GM19099 (cell line): ENCODE results near the gene GPR18.

ENCODE experiments used
- POLR2A ChIP-seq: IDR thresholded peaks from 3 replicates; pipeline ENCODE4 v1.6.1; 2011; ENCODE audit warnings: low read depth; ENCODE audit not compliant: insufficient read length; ENCODE audit errors: extremely low read depth

The GPR18 gene, protein sequence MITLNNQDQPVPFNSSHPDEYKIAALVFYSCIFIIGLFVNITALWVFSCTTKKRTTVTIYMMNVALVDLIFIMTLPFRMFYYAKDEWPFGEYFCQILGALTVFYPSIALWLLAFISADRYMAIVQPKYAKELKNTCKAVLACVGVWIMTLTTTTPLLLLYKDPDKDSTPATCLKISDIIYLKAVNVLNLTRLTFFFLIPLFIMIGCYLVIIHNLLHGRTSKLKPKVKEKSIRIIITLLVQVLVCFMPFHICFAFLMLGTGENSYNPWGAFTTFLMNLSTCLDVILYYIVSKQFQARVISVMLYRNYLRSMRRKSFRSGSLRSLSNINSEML

GRCh38 chr13:99258210-99258860 is at the start of gene GPR18:
Gene GPR18 (minus strand): TSS chr13:99258379. CDS start chr13:99255872, 2,507 bp downstream.
- no peak for TF ChIP-seq POLR2A

DNA sequence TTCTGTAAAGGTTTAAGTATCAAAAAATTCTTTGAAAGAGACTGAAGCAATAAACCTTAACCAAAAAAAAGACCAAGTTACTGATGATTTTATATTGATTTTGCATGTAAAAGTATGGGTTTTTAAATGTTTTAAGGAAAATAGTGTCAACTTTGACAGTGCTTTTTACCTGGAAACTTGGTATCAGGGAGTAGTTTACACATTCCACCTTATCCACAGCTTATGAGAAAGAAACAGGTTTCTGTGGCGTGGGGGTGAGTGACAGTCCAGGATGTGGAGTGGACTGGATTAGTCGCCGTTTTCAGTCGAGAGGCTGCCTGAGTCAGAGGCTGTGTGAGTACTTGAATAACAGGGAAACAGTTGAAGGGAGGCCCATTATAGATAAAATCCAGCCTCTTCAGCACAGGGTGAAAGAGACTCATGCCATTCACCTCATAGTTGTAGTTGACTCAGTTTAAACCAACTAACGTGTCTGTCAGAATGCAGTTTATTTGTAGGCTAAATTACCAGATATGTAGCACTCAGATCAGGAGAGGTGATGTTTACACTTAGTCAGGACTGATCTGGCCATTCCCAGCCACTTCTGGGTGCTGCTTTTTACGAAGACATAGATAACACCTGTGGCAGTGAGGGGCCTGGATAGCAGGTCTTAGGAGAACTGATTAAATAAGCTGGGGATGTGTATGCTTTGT is 49.6 kb upstream of the GPR18 start:
- TF ChIP-seq POLR2A: no peak

DNA sequence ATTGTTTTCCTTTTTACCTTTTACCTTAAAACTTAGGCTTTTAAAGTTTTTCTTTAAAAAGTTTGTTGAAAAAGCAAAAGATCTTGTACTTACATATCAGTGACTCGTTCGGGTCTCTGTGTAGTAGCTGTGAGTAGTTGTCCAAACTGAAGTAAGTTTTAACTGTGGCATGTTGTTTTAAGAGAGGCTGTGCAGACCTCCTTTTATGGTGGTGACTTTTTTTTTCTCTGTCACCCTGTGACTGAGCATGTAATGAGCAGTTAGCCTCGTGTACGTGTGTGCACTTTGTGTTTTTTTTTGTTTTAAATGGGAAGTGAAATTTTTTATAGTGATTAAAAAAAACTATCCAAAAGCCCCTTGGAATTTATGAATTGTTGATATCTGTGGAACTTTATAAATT is 49.1 kb upstream of the GPR18 start, which contains the start of gene GPR183:
Gene GPR183 (minus strand): TSS at position 153 of the 400 bp plus-strand sequence. CDS start 11,254 bp downstream, outside the sequence.
- TF ChIP-seq POLR2A: peak; percentile 39

DNA sequence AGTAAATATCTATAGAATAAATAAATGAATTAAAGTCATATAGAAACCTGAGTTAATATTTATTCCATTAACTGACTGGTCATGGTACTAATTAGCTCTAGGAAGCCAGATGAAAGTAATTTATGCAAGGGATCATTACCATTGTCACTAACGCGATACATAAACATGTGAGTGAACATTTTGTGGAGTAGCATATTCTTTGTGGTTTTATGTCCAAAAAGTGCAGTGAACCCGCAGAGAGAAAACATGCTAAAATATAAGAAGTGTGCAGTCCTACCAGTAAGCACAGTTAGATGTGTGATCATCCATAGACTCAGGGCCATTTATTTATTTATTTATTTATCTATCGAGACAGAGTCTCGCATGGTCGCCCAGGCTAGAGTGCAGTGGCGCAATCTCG is 47.4 kb upstream of the GPR18 start:
- TF ChIP-seq POLR2A: no peak

- TF ChIP-seq POLR2A: no peak
These were observed 47.0 kb upstream of the GPR18 start for GRCh38 chr13:99305158-99305557.

DNA sequence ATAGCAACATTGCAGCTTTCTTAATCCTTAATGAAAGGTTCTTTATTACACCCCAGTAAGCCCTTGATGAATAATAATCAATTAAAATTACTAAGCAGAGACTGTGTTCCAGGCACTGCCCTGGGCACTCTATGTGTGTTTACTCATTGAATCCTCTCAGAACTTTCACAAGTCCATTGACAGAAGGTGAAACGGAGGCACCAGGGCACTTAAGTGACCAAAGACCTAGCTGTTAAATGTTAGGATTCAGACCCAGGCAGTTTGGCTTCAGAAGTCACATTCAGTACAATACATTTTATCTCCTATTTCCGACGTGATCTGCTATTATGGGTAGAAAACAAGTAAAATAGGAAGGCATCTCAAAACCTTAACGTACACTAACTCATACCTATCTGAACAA is 46.4 kb upstream of the GPR18 start:
- TF ChIP-seq POLR2A: no peak

GRCh38 chr13:99303863-99304521 is 45.8 kb upstream of the GPR18 start:
- no peak for TF ChIP-seq POLR2A

DNA sequence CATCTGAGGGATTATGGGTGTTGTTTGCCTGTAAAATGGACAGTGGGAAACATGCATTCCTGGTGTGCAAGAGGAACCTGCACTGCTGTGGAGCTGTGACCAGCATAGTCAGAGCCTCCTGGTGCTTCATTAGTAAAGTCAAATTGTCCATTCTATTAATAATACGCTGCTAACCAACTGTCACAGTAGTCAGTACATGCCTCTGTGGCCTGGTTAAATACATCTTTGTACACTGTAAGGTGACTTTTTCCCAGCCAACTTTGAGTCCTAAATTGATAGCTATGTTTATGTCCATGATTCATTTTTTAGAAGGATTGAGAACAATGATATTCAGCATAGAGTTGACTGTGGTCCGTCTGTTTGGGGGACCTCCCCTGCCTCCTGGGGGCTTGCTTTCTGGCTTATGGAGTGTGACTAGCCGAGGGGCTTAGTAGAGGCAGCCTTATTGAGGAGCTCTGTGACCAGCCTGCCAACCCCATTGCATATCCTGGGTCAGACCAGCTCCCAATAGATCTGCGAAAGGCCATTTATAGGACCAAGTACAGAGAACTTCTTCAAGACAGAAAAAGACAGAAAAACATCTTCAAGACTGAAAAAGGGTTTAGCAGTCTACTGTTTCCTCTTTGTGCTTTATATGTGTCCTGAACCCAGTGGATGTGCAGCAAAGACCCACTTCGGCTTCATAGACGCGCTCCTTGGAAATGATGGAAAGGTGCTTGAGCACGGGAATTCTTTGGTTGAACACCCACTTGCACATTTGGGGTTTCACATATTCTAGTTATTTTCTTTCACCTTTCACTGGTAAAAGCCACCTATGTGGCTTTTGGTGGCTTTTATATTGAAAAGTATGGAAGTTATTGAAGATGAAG is 44.7 kb upstream of the GPR18 start:
- TF ChIP-seq POLR2A: no peak

GRCh38 chr13:99301913-99302636 is 43.9 kb upstream of the GPR18 start:
- TF ChIP-seq POLR2A: no peak

DNA sequence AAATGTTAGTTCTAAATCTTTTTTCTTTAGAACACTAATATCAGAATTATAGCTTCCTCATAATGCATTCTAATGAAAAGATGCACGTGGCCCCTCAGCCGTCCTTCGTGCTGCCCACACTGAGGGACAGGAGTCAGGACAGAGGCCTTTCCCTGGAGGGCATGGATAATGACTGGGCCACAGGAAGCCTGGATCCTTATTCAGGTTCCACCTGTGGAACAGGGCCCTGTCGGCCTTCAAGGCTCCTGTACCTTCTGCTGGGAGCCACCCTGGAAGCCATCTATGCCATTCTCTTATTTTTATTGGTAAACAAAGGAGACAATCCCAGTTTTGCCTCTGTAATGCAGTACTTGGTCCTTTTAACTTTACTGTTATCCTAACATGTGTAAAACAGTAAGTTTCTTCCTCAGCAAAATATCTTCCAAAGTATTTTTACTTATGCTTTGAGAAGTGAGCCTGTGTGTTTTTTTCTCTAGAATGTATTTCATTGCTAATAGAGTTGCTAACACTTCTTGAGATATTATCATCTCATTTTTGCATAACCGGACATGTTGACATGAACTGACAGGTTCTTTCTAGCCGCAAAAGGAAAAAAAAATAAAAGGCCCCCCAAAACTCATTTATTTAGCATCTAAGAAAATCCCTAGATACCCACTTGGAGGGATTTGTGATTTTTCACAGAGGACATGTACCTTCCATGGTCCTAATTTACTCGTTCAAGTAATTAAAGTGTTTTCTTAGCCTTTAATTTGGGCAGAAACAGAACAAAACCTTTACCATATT is 43.1 kb upstream of the GPR18 start:
- TF ChIP-seq POLR2A: no peak

DNA sequence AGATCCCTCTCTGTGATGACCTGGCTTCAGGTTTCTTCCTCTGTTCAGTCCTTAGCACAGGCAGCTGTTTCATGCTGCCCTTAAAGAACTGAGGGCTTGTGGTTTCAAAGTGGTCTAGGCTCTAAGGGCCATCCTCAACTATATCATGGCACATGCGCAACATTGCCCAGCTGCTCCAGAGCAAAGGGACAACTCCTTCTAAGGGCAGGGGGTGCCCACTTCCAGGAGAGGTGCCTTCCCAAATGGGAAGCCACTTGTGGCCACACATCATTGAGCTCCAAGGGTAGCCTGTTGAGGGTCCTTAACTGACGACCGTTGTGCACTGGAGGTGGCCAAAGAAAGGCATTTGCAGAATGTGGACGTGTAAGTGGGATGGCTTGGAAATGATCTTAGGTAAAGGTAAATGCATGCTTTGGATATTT is 41.8 kb upstream of the GPR18 start:
- TF ChIP-seq POLR2A: no peak

GRCh38 chr13:99299256-99299919 is 41.2 kb upstream of the GPR18 start:
- no peak for TF ChIP-seq POLR2A
